ENCODE data around the gene SMYD3. TPM values are rescaled to one million over a fixed set of nuclear protein-coding genes. Genes with fewer than 3 reads are reported as not detected.

Gene SMYD3
- total and polyA plus RNA-seq, 10 of the 15 experiments (the other 5 are each of a cell fraction or from before 2014, with no cell fraction given), result 18.3 to 54.0 (median 24.8) TPM

GRCh38 chr1:246318622-246319021 lies 188.5 kb downstream of the SMYD3 start:
- no peaks in the 10 kb centered on the region for H3K36me3 ChIP-seq (ENCODE audit: control insufficient read depth in 2 of 2, insufficient read depth in 2 of 2, low read length in 1 of 2)
- ChIA-PET SMC1A (ENCODE audit: uncharacterized antibody, unreplicated experiment) (interaction anchor here (2.4 kb wide), 1 partner anchor 21 kb away, joined by 6 read pairs; no protein-coding TSS in a partner anchor), CTCF (interaction anchor here (1.2 kb wide), 1 partner anchor 12 kb away, joined by 3 read pairs; no protein-coding TSS in a partner anchor), RAD21 (ENCODE audit: unreplicated experiment) (no interaction called here), POLR2A (no interaction called here)
- no peaks in the 10 kb centered on the region for H3K9me3 ChIP-seq (replicated peaks; ENCODE audit: control insufficient read depth, insufficient read depth, low read length)
- ATAC-seq (no peak), FAIRE-seq (no peak), DNase-seq (ENCODE audit: low read depth, low spot score) (no peak)
- no peak overlapping the region for H3K27ac ChIP-seq (ENCODE audit: control insufficient read depth, insufficient read depth)
- no peak overlapping the region for H3K4me3 ChIP-seq
- H4K20me1 ChIP-seq (ENCODE audit: control insufficient read depth, insufficient read depth), result no peaks in the 10 kb centered on the region
- H3K4me1 ChIP-seq (ENCODE audit: control insufficient read depth, insufficient read depth, low read length), result no peaks in the 10 kb centered on the region
- no TSS peak for BruUV-seq (replicated peaks)
- H3K4me2 ChIP-seq (ENCODE audit: control insufficient read depth, insufficient read depth), result no peak overlapping the region
- no peak overlapping the region for H3K9ac ChIP-seq (ENCODE audit: control insufficient read depth, insufficient read depth, low read length)
- H3K79me2 ChIP-seq (ENCODE audit: control insufficient read depth, insufficient read depth, low read length), result no peaks in the 10 kb centered on the region
- in situ Hi-C loops (cut with MboI), result no loop called here
- no peak overlapping the region for H2AFZ ChIP-seq (ENCODE audit: control insufficient read depth, low read depth, low read length)
- TF ChIP-seq ZNF592 (IDR thresholded peaks at IDR 0.05) (no peak), EP300 (IDR thresholded peaks at IDR 0.05; ENCODE audit: borderline replicate concordance in 1 of 2, control insufficient read depth in 1 of 2, low read depth in 2 of 2, low read length in 2 of 2) (no peak), BCLAF1 (IDR thresholded peaks at IDR 0.05) (no peak), ZBTB33 (IDR thresholded peaks at IDR 0.05) (no peak)
- H3K27me3 ChIP-seq (replicated peaks in 1 of 2; ENCODE audit: control insufficient read depth in 2 of 2, insufficient read depth in 2 of 2, low read length in 1 of 2), result no peaks in the 10 kb centered on the region
- intact Hi-C loops (cut with micrococcal nuclease; ENCODE audit: unreplicated experiment), result no loop called here
- WGBS (ENCODE audit: insufficient coverage, insufficient replicate concordance, low lambda C conversion rate, missing lambda C conversion rate), result 100% methylated on average over 3 of the region's 3 CpGs
